ENCODE measurements around the gene AGO4. TPM values are rescaled to one million over a fixed set of nuclear protein-coding genes. Genes with fewer than 3 reads are reported as not detected.

AGO4 gene
- total RNA-seq, 2 donors from 2014 or later: 17.6 to 20.5 TPM

DNA sequence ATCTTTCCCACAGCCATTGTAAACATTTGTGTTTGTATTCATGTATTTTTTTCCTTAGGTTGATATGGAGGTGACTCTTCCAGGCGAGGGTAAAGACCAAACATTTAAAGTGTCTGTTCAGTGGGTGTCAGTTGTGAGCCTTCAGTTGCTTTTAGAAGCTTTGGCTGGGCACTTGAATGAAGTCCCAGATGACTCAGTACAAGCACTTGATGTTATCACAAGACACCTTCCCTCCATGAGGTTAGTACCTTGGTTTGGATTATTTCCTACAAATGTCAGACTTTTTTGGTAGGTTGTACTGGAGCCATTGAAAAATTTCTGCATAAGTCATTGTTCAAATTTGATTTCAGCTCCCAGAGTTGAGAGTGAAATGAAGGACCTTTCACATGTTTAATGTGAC, 17.4 kb downstream of the AGO4 start:
- H3K4me3 ChIP-seq (ENCODE audit: low read length): no peak overlapping the region

DNA sequence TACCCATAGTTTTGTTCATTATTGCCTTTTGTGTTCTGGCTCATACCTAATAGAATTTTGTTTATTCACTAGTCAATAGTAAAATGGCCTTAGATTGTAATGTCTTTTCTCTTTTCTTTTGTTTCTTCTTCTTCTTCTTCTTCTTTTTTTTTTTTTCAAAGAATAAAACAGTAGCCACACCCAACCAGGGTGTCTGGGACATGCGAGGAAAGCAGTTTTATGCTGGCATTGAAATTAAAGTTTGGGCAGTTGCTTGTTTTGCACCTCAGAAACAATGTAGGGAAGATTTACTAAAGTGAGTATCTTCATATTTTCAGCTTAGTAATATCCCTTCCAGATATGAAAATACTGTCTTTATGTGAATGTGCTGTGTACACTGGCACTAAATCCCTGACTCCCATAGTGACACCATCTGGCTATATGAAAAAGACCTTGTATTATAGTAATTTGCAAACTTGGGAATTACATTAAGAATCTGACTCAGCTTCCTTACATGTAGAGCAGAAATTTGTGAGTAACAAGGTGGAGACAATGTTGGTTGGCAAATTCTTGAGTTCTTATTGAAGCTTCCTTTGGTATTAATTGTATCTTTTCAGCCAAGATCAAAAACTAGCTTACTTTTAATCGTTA, 24.6 kb downstream of the AGO4 start:
- Histone ChIP-seq H3K27ac (ENCODE audit: low read depth, low read length) (no peak overlapping the region), H3K4me3 (ENCODE audit: low read length) (no peak overlapping the region), H3K9ac (ENCODE audit: extremely low read depth, low read length, poor library complexity, severe bottlenecking) (no peak overlapping the region), H3K36me3 (ENCODE audit: control insufficient read depth, insufficient read depth, low read length) (peaks cover 78% of the 10 kb centered on the region), H3K4me1 (ENCODE audit: control insufficient read depth, insufficient read depth, low read length) (no peaks in the 10 kb centered on the region), H3K9me3 (ENCODE audit: control insufficient read depth, low read length) (peaks cover 12% of the 10 kb centered on the region), H3K27me3 (ENCODE audit: control insufficient read depth, insufficient read depth, low read length, poor library complexity, severe bottlenecking) (no peaks in the 10 kb centered on the region)
- TF ChIP-seq, protein P1, sequence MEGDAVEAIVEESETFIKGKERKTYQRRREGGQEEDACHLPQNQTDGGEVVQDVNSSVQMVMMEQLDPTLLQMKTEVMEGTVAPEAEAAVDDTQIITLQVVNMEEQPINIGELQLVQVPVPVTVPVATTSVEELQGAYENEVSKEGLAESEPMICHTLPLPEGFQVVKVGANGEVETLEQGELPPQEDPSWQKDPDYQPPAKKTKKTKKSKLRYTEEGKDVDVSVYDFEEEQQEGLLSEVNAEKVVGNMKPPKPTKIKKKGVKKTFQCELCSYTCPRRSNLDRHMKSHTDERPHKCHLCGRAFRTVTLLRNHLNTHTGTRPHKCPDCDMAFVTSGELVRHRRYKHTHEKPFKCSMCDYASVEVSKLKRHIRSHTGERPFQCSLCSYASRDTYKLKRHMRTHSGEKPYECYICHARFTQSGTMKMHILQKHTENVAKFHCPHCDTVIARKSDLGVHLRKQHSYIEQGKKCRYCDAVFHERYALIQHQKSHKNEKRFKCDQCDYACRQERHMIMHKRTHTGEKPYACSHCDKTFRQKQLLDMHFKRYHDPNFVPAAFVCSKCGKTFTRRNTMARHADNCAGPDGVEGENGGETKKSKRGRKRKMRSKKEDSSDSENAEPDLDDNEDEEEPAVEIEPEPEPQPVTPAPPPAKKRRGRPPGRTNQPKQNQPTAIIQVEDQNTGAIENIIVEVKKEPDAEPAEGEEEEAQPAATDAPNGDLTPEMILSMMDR (conservative IDR thresholded peaks at IDR 0.05): no peak
- DNase-seq: no peak
- 93% methylated on average over 2 of the region's 2 CpGs; no CpG with 5 or more reads in 1 of the 2 experiments for WGBS, 2 experiments (ENCODE audit: insufficient coverage in 1 of 2, insufficient read length in 1 of 2)
- H3K27ac Mint-ChIP-seq: no peak overlapping the region
- no peaks in the 10 kb centered on the region for H3K27me3 Mint-ChIP-seq (ENCODE audit: insufficient read depth)
- peaks cover 12% of the 10 kb centered on the region for H3K9me3 Mint-ChIP-seq
- no peaks in the 10 kb centered on the region for H3K4me1 Mint-ChIP-seq
- peaks cover 58% of the 10 kb centered on the region for H3K36me3 Mint-ChIP-seq (ENCODE audit: low read depth)
- H3K4me3 Mint-ChIP-seq: no peak overlapping the region

More for the DNA sequence above, 17.4 kb downstream of the AGO4 start:
- no peaks in the 10 kb centered on the region for H3K27me3 Mint-ChIP-seq (ENCODE audit: insufficient read depth)
- H3K9me3 Mint-ChIP-seq: no peaks in the 10 kb centered on the region
- H3K4me1 Mint-ChIP-seq: no peaks in the 10 kb centered on the region
- no peak for DNase-seq
- WGBS, 2 experiments (ENCODE audit: insufficient coverage in 1 of 2, insufficient read length in 1 of 2): 95% methylated on average over 1 of the region's 1 CpG; no CpG with 5 or more reads in 1 of the 2 experiments
- H3K4me3 Mint-ChIP-seq: no peak overlapping the region
- Histone ChIP-seq H3K9me3 (ENCODE audit: control insufficient read depth, low read length) (no peaks in the 10 kb centered on the region), H3K9ac (ENCODE audit: extremely low read depth, low read length, poor library complexity, severe bottlenecking) (no peak overlapping the region), H3K27me3 (ENCODE audit: control insufficient read depth, insufficient read depth, low read length, poor library complexity, severe bottlenecking) (no peaks in the 10 kb centered on the region), H3K36me3 (ENCODE audit: control insufficient read depth, insufficient read depth, low read length) (peaks cover 50% of the 10 kb centered on the region), H3K4me1 (ENCODE audit: control insufficient read depth, insufficient read depth, low read length) (no peaks in the 10 kb centered on the region), H3K27ac (ENCODE audit: low read depth, low read length) (no peak overlapping the region)
- peaks cover 38% of the 10 kb centered on the region for H3K36me3 Mint-ChIP-seq (ENCODE audit: low read depth)
- no peak overlapping the region for H3K27ac Mint-ChIP-seq
- TF ChIP-seq, protein P1 (conservative IDR thresholded peaks at IDR 0.05): no peak

DNA sequence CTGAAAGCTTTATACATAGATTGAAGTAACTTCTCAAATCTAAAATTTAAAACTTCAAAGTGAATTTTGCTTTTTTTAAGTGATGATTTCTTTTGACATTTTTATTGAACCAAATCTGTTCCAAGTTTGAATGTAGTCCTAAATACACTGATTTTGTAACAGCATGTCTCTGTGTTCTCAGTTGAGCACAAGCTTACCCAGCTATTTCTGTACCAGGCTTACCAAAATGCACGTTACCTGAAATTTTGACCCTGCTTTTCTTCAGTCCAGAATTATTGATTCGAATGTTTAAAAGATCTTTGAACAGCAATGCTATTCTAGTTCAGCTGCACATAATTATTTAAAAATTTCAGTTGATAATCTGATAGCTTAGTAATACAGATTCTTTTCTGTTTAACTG, 25.6 kb downstream of the AGO4 start:
- Mint-ChIP-seq H3K4me1 (no peaks in the 10 kb centered on the region), H3K27me3 (ENCODE audit: insufficient read depth) (no peaks in the 10 kb centered on the region), H3K36me3 (ENCODE audit: low read depth) (peaks cover 64% of the 10 kb centered on the region), H3K9me3 (peaks cover 15% of the 10 kb centered on the region), H3K27ac (no peak overlapping the region), H3K4me3 (no peak overlapping the region)
- no peaks in the 10 kb centered on the region for H3K27me3 ChIP-seq (ENCODE audit: control insufficient read depth, insufficient read depth, low read length, poor library complexity, severe bottlenecking)
- TF ChIP-seq, protein P1 (conservative IDR thresholded peaks at IDR 0.05): no peak
- 94% methylated on average over 2 of the region's 2 CpGs; no CpG with 5 or more reads in 1 of the 2 experiments for WGBS, 2 experiments (ENCODE audit: insufficient coverage in 1 of 2, insufficient read length in 1 of 2)
- DNase-seq: no peak
- no peak overlapping the region for H3K27ac ChIP-seq (ENCODE audit: low read depth, low read length)
- peaks cover 13% of the 10 kb centered on the region for H3K9me3 ChIP-seq (ENCODE audit: control insufficient read depth, low read length)
- no peaks in the 10 kb centered on the region for H3K4me1 ChIP-seq (ENCODE audit: control insufficient read depth, insufficient read depth, low read length)
- no peak overlapping the region for H3K9ac ChIP-seq (ENCODE audit: extremely low read depth, low read length, poor library complexity, severe bottlenecking)
- peaks cover 74% of the 10 kb centered on the region for H3K36me3 ChIP-seq (ENCODE audit: control insufficient read depth, insufficient read depth, low read length)
- H3K4me3 ChIP-seq (ENCODE audit: low read length): no peak overlapping the region
